Stimulated activated CD8-positive, alpha-beta memory T cell treated with anti-CD3 and anti-CD28 coated beads, Interleukin-15, amount 100 ng/mL, for 1 hour (primary cell): ENCODE measurements around the gene PRKD2.
"Not testable (repeated sequence)": the region's sequence is repeated elsewhere in the genome, so short reads cannot be mapped to it uniquely, and the experiment has no call there.

ENCODE experiments used
- DNase-seq: peaks from one replicate; pipeline ENCODE4 v3.0.0-alpha.2; 2020; ENCODE audit warnings: low read depth

The PRKD2 gene

GRCh38 chr19:46633130-46633529 lies 83.8 kb downstream of the PRKD2 start:
- DNase-seq, result no peak

DNA sequence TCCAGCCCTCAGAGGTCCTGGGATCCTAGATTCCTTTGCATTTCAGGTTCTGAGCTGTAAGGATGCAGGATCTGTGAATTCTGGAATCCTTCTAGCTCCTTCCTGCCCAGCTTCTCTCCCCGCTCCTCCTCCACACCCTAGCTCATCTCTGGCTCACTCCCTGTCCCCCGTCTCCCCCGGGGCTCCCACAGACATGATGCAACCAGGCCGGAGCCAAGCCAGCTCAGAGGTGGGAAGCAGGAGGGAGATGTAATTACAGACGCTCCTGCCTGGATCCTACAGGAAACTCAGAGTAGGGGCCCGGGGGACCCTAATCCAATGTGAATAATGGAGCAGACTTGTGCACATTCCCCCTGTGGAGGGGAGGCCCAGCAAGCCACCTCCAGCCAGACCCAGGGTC lies 85.4 kb downstream of the PRKD2 start:
- DNase-seq, result no peak

GRCh38 chr19:46630586-46631205 lies 86.2 kb downstream of the PRKD2 start:
- no peak for DNase-seq

DNA sequence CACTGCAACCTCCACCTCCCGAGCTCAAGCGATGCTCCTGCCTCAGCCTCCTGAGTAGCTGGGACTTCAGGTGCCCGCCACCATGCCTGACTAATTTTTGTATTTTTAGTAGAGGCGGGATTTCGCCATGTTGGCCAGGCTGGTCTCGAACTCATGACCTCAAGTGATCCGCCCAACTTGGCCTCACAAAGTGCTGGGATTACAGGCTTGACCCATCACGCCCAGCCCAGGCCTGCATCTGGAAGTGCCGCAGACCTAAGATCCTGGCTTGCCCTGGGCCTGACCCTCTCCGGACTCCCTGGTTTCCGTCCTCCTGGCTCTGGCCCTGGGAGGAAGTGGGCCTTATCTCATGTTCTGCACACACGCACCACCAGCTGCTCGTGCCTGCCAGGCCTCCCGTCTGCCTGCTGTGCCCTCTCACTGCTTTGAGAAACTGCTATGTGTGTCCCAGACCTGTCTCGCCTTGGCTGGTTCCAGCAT lies 87.3 kb downstream of the PRKD2 start:
- no peak for DNase-seq

- not testable (repeated sequence) for DNase-seq
Measured at GRCh38 chr19:46628970-46629369, 87.9 kb downstream of the PRKD2 start.

DNA sequence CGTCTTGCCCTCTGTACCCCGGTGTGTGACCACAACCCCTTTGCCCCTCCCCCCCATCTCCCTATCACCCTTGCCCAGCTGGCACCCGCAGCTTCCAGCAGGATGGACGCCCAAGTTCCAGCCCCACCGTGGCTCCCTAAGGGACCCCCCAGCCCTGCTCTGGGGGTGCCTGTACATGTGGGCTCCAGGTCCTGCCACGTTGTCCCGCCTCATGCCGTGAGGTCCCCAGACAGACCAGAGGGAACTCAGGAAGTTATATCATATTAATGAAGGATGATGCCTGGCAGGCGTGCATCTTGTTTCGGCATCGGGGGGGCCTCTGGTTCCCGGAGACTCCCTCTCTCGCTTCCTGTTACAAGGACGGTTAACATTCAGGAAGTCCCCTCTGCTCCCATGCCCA lies 90.5 kb downstream of the PRKD2 start:
- DNase-seq, result no peak

DNA sequence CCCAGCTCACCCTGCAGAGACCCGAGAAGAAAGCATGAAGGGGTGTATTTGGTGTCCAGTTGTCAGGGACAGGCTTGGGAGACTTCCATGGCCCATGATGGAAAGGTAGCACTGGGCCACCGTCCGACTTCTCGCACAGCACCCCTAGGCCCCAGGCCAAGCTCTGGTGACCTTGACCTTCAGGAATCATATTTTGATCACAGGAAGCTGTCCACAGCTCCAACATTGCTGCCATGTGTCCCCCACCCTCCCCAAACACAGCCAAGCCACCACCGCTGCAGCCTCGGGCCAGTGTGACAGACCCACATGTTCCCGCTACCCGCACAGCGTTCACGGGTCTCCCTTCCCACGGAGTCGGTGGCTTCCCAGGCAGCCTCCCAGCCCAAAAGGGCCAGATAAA lies 91.2 kb downstream of the PRKD2 start:
- no peak for DNase-seq

- DNase-seq, result no peak
Measured at GRCh38 chr19:46624958-46625661, 91.8 kb downstream of the PRKD2 start, which contains the start of gene PTGIR. Gene PTGIR (minus strand): TSS chr19:46625089. CDS start chr19:46624225, 864 bp downstream.
